GM19023 (cell line): ENCODE measurements around the gene SRD5A1.

Source experiments
- ATAC-seq: cut with Tn5 transposase; IDR thresholded peaks from one replicate; pipeline ENCODE4 v1.9.1; 2021; ENCODE audit warnings: mild to moderate bottlenecking, moderate library complexity; ENCODE audit not compliant: unreplicated experiment

SRD5A1 gene

GRCh38 chr5:6604341-6604740, 28.9 kb upstream of the SRD5A1 start:
- no peak for ATAC-seq

GRCh38 chr5:6604946-6605345, 28.3 kb upstream of the SRD5A1 start:
- ATAC-seq = no peak

DNA sequence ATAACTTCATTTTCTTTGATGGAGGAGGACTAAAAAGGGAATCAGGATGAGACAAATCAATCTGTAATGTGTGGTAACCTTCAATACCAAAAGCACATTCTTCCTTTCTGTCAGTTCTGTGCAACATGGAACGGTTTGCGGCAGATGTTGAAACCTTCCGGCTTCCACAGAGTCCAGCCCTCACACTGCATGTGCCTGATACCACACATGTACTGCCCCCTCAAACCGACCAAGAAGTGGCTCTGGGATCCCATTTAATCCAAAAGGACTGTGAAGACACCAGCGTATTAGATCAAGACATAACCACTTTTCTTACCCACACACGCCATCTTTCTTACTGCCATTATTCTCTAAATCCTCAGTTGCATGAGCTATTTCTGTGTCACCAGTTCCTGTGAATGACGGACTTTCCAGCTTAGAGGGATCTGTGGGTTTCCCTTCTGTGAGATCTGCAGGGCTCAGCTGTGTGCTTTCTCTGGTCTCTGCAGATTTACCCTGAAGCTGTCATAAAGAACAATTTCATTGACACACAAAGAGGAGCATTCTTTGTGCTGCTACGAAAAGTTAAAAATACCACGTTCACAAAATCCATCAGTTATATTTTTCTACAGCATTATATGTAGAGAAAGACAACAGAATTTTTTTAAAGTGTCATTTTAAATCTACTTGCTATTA, 26.2 kb upstream of the SRD5A1 start:
- no peak for ATAC-seq

GRCh38 chr5:6607559-6607936, 25.7 kb upstream of the SRD5A1 start:
- no peak for ATAC-seq

- ATAC-seq = no peak
These were observed 25.2 kb upstream of the SRD5A1 start for GRCh38 chr5:6608016-6608415.

DNA sequence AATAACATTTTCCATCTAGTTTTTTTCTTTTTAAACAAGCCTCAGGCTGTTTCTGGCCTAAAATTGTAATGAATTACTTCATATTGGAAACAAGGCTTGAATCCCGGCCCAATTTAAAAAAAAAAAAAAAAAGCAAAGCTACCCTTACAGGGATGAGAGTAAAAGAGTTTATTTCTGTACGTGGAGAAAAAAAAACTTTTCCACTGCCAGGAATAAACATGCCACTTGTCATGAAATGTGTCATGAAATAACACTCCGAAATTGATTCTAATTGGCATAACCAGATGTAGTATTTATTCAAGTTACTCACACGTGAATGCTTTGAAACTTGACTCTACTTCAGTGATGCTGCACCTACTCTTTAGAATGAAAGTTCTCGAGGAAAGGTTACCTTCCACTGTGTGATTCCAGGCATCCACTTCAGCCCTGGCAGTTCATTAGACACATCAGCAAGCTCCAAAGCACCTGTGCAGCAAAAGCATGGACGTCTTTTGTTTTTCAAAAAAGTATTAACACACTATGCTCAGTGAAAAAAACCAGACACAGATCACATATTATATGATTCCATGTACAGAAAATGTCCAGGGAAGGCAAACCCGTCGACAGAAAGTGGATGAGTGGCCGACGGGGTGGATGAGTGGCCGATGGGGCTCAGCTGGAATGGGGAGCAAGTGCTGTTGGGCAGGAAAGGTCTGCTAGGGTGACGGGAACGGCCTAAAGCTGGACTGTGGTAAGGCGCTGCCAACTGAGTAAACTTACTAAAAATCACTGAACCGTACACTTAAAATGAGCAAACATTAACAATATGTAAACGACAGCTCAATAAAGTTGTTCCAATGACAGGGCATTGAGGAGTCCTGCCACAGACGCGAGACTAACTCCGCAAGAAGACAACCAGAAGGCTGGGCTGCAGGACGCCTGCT, 21.6 kb upstream of the SRD5A1 start:
- ATAC-seq = no peak

- ATAC-seq = no peak
These were observed 18.0 kb upstream of the SRD5A1 start for GRCh38 chr5:6615034-6615815.

DNA sequence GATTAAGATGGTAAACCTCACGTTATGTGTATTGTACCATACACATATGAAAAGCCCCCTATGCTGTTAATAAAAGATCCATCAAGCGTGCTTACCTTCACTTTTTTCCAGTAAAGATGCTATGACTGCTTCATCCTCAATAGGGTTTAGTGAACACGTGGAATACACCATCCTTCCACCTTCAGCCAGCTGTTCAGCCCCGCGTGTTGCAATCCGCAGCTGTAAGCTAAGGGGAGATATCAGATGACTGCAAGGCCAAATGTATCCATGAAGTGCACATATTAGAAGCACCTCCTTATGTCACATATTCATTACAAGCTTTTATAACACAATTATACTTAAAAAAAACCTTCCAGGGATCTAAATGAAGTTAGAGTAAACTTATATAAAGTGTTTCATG, 16.6 kb upstream of the SRD5A1 start:
- ATAC-seq = no peak

DNA sequence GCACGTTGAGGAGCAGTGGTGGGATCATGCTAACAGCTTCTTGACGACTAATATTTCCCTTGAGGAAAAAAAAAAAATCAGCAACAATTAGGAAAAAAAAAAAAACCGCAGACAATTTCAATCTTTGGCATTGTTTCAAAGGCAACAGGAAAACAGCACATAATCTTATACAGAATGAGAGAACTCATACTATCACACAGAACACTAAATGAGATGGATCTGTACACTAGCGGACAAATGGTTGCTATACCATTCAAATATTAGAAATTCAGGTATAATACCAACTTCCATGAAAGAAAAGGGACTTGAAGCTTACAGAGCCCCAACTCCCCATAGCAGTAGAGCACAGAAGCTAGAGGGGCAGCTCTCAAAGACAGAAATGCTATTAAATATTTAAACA, 10.0 kb upstream of the SRD5A1 start:
- no peak for ATAC-seq

- ATAC-seq = no peak
These were observed 9.3 kb upstream of the SRD5A1 start for GRCh38 chr5:6623941-6624340.

DNA sequence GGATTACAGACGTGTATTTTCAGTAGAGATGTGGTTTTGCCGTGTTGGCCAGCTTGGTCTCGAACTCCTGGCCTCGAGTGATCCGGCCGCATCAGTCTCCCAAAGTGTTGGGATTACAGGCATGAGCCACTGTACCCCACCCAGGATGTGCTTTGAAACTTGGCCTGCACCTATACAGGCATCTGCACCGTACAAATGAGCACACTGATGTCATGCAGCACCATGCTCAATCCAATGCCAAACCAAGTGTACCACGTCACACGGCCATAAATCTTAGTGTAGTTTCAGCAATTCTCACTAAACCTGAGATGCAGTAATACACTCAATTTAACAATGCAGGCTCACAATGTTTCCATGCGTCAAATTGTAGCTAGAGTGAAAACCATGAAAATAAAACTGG, 6.7 kb upstream of the SRD5A1 start:
- no peak for ATAC-seq

- no peak for ATAC-seq
These were observed 1.8 kb upstream of the SRD5A1 start for GRCh38 chr5:6631441-6631840.

GRCh38 chr5:6632324-6632887, 834 bp upstream of the SRD5A1 start:
- peak; percentile 27 for ATAC-seq

DNA sequence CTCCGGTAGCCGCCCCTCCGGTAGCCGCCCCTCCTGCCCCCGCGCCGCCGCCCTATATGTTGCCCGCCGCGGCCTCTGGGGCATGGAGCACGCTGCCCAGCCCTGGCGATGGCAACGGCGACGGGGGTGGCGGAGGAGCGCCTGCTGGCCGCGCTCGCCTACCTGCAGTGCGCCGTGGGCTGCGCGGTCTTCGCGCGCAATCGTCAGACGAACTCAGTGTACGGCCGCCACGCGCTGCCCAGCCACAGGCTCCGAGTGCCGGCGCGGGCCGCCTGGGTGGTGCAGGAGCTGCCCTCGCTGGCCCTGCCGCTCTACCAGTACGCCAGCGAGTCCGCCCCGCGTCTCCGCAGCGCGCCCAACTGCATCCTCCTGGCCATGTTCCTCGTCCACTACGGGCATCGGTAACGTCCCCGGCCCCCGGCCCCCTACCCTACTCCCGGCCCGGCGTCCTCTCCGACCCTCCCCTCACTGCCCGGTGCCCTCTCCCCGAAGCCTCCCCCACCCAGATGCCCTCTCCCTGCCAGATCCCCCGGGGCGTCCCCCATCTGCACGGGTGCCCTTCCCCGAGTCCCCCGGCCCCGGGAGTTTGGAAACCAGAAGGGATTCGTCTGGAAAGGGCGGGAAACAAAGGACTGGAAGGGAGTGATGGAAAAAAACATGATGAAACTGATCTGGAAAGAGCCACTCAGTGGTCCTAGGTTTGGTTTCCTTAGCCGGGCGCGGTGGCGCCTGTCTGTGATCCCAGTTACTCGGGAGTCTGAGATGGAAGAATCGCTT, 417 bp downstream of the SRD5A1 start:
- ATAC-seq = peak; percentile 56

- no peak for ATAC-seq
These were observed 1.1 kb downstream of the SRD5A1 start for GRCh38 chr5:6634306-6634705.

GRCh38 chr5:6634788-6635430, 1.7 kb downstream of the SRD5A1 start:
- ATAC-seq = no peak

GRCh38 chr5:6636293-6636692, 3.1 kb downstream of the SRD5A1 start:
- ATAC-seq = no peak

GRCh38 chr5:6637022-6637421, 3.8 kb downstream of the SRD5A1 start:
- ATAC-seq = no peak

GRCh38 chr5:6637590-6637989, 4.3 kb downstream of the SRD5A1 start:
- no peak for ATAC-seq

DNA sequence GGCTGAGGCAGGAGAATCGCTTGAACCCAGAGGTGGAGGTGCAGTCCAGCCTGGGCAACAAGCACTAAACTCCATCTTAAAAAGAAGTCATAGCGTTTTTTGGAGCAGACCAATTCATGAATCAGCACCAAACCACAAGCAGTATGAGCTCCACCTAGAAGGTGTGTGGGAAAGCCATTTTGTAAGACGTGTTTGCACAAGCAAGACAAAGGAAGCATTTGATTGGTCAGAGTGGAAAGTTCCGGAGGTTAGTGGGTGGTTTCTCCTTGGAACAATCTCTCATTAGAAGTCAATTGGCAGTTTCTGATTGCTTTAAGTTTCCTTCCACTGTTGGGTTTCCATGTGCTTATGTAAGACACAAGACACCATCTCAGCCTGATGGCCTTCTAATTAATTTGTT, 5.0 kb downstream of the SRD5A1 start:
- ATAC-seq = no peak
